OCI-LY7 (cell line): ENCODE measurements around the gene NUP210. TPM values are rescaled to one million over a fixed set of nuclear protein-coding genes. Genes with fewer than 3 reads are reported as not detected.

ENCODE experiments used
- BruUV-seq: library from RNA; stranded (reverse); fragments of 400-500 nt; replicated peaks from 2 replicates; lab custom pipeline; 2021; lab: Mats Ljungman, UMichigan
- CTCF ChIA-PET: fragments of 300-600 bp; sonication (Branson Sonifier 250); formaldehyde crosslinking; loops from one replicate; lab custom pipeline; 2022; ENCODE audit warnings: antibody characterized with exemption; ENCODE audit not compliant: unreplicated experiment; lab: Charles Lee
- POLR2A ChIA-PET: fragments of 300-600 bp; sonication (Branson Sonifier 250); formaldehyde crosslinking; loops from one replicate; lab custom pipeline; 2022; ENCODE audit warnings: antibody characterized with exemption; lab: Charles Lee
- DNase-seq: peaks from one replicate; pipeline ENCODE4 v3.0.0-alpha.2; 2015; ENCODE audit warnings: low spot score
- H2AFZ ChIP-seq: fragments of 200-600 bp; sonication (generic), shearing (Covaris generic); 2 replicates; pipeline ENCODE4 v1.6.1; 2014; ENCODE audit warnings: mild to moderate bottlenecking, antibody characterized with exemption, low read length, moderate library complexity
- H3K27ac ChIP-seq: fragments of 200-600 bp; sonication (generic); 2 replicates; pipeline ENCODE4 v1.5.1; 2014; ENCODE audit warnings: mixed run types, low read depth, mild to moderate bottlenecking, moderate library complexity, low read length, inconsistent platforms; ENCODE audit not compliant: poor library complexity, severe bottlenecking
- H3K36me3 ChIP-seq: fragments of 200-600 bp; sonication (generic); 2 replicates; pipeline ENCODE4 v1.6.1; 2014; ENCODE audit warnings: mild to moderate bottlenecking, antibody characterized with exemption, low read length, moderate library complexity, mixed read lengths; ENCODE audit not compliant: insufficient read depth
- H3K4me1 ChIP-seq: fragments of 200-600 bp; sonication (generic); 2 replicates; pipeline ENCODE4 v1.5.1; 2014; ENCODE audit warnings: mild to moderate bottlenecking, low read length; ENCODE audit not compliant: insufficient read depth, poor library complexity, severe bottlenecking
- H3K4me2 ChIP-seq: fragments of 200-600 bp; sonication (generic); 2 replicates; pipeline ENCODE4 v1.6.1; 2014; ENCODE audit warnings: mild to moderate bottlenecking, low read length
- H3K4me3 ChIP-seq: fragments of 200-600 bp; sonication (generic); 2 replicates; pipeline ENCODE4 v1.5.1; 2014; ENCODE audit warnings: mild to moderate bottlenecking, low read depth, low read length; ENCODE audit not compliant: poor library complexity, severe bottlenecking
- H3K79me2 ChIP-seq: fragments of 200-600 bp; sonication (generic); 2 replicates; pipeline ENCODE4 v1.6.1; 2016; ENCODE audit warnings: low read depth, mild to moderate bottlenecking, low read length, moderate library complexity, mixed read lengths; ENCODE audit not compliant: insufficient read depth
- H3K9me2 ChIP-seq: fragments of 200-600 bp; sonication (generic); 2 replicates; pipeline ENCODE4 v1.6.1; 2016; ENCODE audit warnings: mild to moderate bottlenecking, low read length, mixed read lengths; ENCODE audit not compliant: insufficient read depth
- H3K9me3 ChIP-seq: fragments of 200-600 bp; sonication (generic); 2 replicates; pipeline ENCODE4 v1.6.1; 2014; ENCODE audit warnings: mild to moderate bottlenecking, mixed run types, low read length, mixed read lengths
- H4K20me1 ChIP-seq: fragments of 200-600 bp; sonication (generic); 2 replicates; pipeline ENCODE4 v1.6.1; 2014; ENCODE audit warnings: mild to moderate bottlenecking, antibody characterized with exemption, low read length, moderate library complexity, mixed read lengths; ENCODE audit not compliant: insufficient read depth
- CTCF ChIP-seq: fragments of 200-600 bp; sonication (generic); conservative IDR thresholded peaks from 2 replicates; pipeline ENCODE4 v1.5.1; 2014; ENCODE audit warnings: mild to moderate bottlenecking, antibody characterized with exemption, low read length, moderate library complexity, mixed read lengths
- EZH2phosphoT487 ChIP-seq: fragments of 200-600 bp; sonication (generic); IDR thresholded peaks from 2 replicates; pipeline ENCODE4 v1.6.1; 2018; ENCODE audit warnings: low read depth, borderline replicate concordance, mild to moderate bottlenecking, mixed run types, antibody characterized with exemption, low read length, moderate library complexity, mixed read lengths
- intact Hi-C: fragments of 100-400 bp; cut with micrococcal nuclease; formaldehyde crosslinking; loops from one replicate; pipeline ENCODE4 v1.10.0; 2022; ENCODE audit not compliant: unreplicated experiment
- total RNA-seq, 2 experiments: library from RNA; depleted of rRNA in 1 of 2; stranded (reverse); fragments of >200 nt in 1 of 2; shearing (Covaris generic) in 1 of 2; gene quantifications; 2 replicates each; pipeline ENCODE4 v1.2.3, GENCODE V29; 2014 to 2022

Gene NUP210
- total RNA-seq, 2 experiments from 2014 or later, result 195 to 232 TPM

- Histone ChIP-seq H3K79me2 (no peaks in the 10 kb centered on the region), H4K20me1 (no peaks in the 10 kb centered on the region), H2AFZ (no peak overlapping the region), H3K9me3 (no peaks in the 10 kb centered on the region), H3K4me3 (no peak overlapping the region), H3K9me2 (no peaks in the 10 kb centered on the region), H3K27ac (no peak overlapping the region), H3K4me2 (no peak overlapping the region), H3K4me1 (peaks cover 41% of the 10 kb centered on the region), H3K36me3 (peaks cover 99% of the 10 kb centered on the region)
- no TSS peak for BruUV-seq
- intact Hi-C loops, result loop anchor here (10.0 kb wide), 1 partner anchor 785 kb away; the partner anchor contains the start of genes CHCHD4 and TMEM43
- ChIA-PET CTCF (no interaction called here), POLR2A (no interaction called here)
- no peak for DNase-seq
- TF ChIP-seq EZH2phosphoT487 (no peak), CTCF (no peak)
Measured at GRCh38 chr3:13339833-13340232, 80.3 kb downstream of the NUP210 start.

- Histone ChIP-seq H3K27ac (no peak overlapping the region), H3K4me1 (peaks cover 49% of the 10 kb centered on the region), H3K9me2 (no peaks in the 10 kb centered on the region), H3K9me3 (no peaks in the 10 kb centered on the region), H4K20me1 (no peaks in the 10 kb centered on the region), H3K4me2 (0 out of 2 replicates have a peak overlapping the region, but pooled peaks have one; percentile 15), H3K36me3 (peaks cover 100% of the 10 kb centered on the region), H3K4me3 (no peak overlapping the region), H3K79me2 (no peaks in the 10 kb centered on the region), H2AFZ (no peak overlapping the region)
- no peak for DNase-seq
- ChIA-PET POLR2A (no interaction called here), CTCF (no interaction called here)
- intact Hi-C loops, result loop anchor here (10.0 kb wide), 1 partner anchor 786 kb away; the partner anchor contains the start of genes CHCHD4 and TMEM43
- no peak for TF ChIP-seq EZH2phosphoT487
- TF ChIP-seq CTCF, result peak; percentile 57
- no TSS peak for BruUV-seq
Measured at GRCh38 chr3:13338996-13339395, 81.1 kb downstream of the NUP210 start.

- no peak overlapping the region for H3K4me3 ChIP-seq
- ChIA-PET POLR2A (no interaction called here), CTCF (no interaction called here)
- H3K9me3 ChIP-seq, result no peaks in the 10 kb centered on the region
- H3K4me1 ChIP-seq, result peaks cover 57% of the 10 kb centered on the region
- BruUV-seq, result no TSS peak
- H3K36me3 ChIP-seq, result peaks cover 100% of the 10 kb centered on the region
- no peak overlapping the region for H3K4me2 ChIP-seq
- H2AFZ ChIP-seq, result no peak overlapping the region
- H4K20me1 ChIP-seq, result no peaks in the 10 kb centered on the region
- intact Hi-C loops, result loop anchor here (10.0 kb wide), 1 partner anchor 787 kb away; the partner anchor contains the start of genes CHCHD4 and TMEM43
- H3K9me2 ChIP-seq, result no peaks in the 10 kb centered on the region
- no peaks in the 10 kb centered on the region for H3K79me2 ChIP-seq
- no peak for TF ChIP-seq EZH2phosphoT487
- TF ChIP-seq CTCF, result no peak
- H3K27ac ChIP-seq, result peak overlapping the region; percentile 23
- no peak for DNase-seq
Measured at GRCh38 chr3:13338231-13338630, 81.9 kb downstream of the NUP210 start.
